ENCODE results near the gene PJVK. TPM values are rescaled to one million over a fixed set of nuclear protein-coding genes. Genes with fewer than 3 reads are reported as not detected.

PJVK gene, protein sequence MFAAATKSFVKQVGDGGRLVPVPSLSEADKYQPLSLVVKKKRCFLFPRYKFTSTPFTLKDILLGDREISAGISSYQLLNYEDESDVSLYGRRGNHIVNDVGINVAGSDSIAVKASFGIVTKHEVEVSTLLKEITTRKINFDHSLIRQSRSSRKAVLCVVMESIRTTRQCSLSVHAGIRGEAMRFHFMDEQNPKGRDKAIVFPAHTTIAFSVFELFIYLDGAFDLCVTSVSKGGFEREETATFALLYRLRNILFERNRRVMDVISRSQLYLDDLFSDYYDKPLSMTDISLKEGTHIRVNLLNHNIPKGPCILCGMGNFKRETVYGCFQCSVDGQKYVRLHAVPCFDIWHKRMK
- 7.4 and 10.4 TPM in 2 replicates for total RNA-seq (2022)
- Bru-seq, nascent RNA, result percentile 68 among the genes with signal in this experiment
- BruChase-seq, experiment 1, labeled RNA remaining after a 6-hour chase, result percentile 80 among the genes with signal in this experiment
- BruChase-seq, experiment 2, labeled RNA remaining after a 2-hour chase, result percentile 76 among the genes with signal in this experiment
- long read RNA-seq, partial matches to known transcripts, result 0 of 9 reads
- long read RNA-seq, other reads (novel, unspliced or antisense), result 7 of 9 reads

DNA sequence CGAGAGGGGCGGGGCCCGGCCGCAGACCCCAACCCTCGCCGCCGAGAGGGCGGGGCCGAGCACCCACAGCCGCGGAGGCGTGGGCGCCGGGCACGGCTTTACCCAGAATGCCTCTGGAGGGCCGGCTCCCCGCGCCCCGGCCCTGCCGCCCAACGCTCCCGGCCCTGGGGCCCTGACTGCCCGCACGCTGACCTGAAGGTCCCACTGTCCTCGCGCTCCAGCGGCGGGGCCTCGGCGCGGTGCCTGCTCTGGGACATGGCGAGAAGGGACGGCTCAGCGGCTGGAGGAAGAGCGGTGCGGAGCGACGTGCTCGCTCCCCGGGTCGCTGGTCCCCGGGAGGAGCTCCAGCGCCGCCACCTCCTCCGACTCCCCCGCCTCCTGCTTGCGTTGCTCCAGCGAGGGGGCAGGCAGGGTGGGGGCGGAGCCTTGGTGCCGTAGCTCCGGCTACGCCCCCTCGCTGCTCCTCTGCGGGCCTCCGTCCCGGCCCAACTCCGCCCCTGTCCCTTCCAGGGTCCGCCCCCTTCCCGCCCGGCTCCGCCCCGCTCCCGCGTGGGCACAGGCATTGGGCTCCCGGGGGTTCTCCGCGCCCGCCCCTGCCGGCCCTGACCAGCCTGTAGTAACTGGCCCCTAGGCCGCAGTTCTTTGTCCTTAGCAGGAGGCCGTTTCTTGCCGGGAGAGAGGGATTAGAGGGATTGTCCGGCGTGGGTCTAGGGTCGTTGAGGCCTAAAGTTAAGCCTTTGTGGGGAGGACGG, at the start of gene PJVK, which contains the start of gene PRKRA:
Gene PJVK, plus strand, starts transcription at position 605 of the 752 bp plus-strand sequence. CDS start 2,032 bp downstream, outside the sequence.
Gene PRKRA, minus strand, starts transcription at position 402 of the 752 bp plus-strand sequence. Its CDS starts 145 bp downstream, at position 257.
- CTCF ChIA-PET, result interaction anchor here (1.2 to 3.3 kb wide), 2 partner anchors 32 to 339 kb away, joined by 6 to 23 read pairs; partner anchors contain the start of gene RBM45
- BruUV-seq (replicated peaks), result no TSS peak
- Mint-ChIP-seq H3K36me3 (ENCODE audit: insufficient read depth, unreplicated experiment) (peaks cover 32% of the 10 kb centered on the region), H3K4me1 (ENCODE audit: insufficient read depth, unreplicated experiment) (peaks cover 11% of the 10 kb centered on the region), H3K27ac (ENCODE audit: low read depth, unreplicated experiment) (peak within 1 kb of the TSS; percentile 100), H3K9me3 (ENCODE audit: unreplicated experiment) (no peaks in the 10 kb centered on the region), H3K27me3 (ENCODE audit: insufficient read depth, unreplicated experiment) (no peaks in the 10 kb centered on the region), H3K4me3 (ENCODE audit: unreplicated experiment) (peak within 1 kb of the TSS; percentile 88)
- TF ChIP-seq CTCF (IDR thresholded peaks at IDR 0.05; ENCODE audit: unreplicated experiment), result no peak
- POLR2A ChIA-PET, result interaction anchor here (0.5 to 4.1 kb wide), 29 partner anchors 10 to 1059 kb away, joined by 3 to 76 read pairs (median 5); partner anchors contain the start of genes AGPS, FKBP7, OSBPL6 and PLEKHA3
- peak; percentile 95 for DNase-seq (ENCODE audit: unreplicated experiment)
- intact Hi-C loops (cut with micrococcal nuclease), result loop anchor here (1.0 kb wide), 2 partner anchors 28 to 72 kb away; no protein-coding TSS in a partner anchor

GRCh38 chr2:178401994-178402437, 49.2 kb upstream of the PJVK start:
- Mint-ChIP-seq H3K27me3 (ENCODE audit: insufficient read depth, unreplicated experiment) (no peaks in the 10 kb centered on the region), H3K4me3 (ENCODE audit: unreplicated experiment) (no peak overlapping the region), H3K9me3 (ENCODE audit: unreplicated experiment) (no peaks in the 10 kb centered on the region), H3K36me3 (ENCODE audit: insufficient read depth, unreplicated experiment) (no peaks in the 10 kb centered on the region), H3K27ac (ENCODE audit: low read depth, unreplicated experiment) (no peak overlapping the region), H3K4me1 (ENCODE audit: insufficient read depth, unreplicated experiment) (peaks cover 14% of the 10 kb centered on the region)
- CTCF ChIA-PET, result interaction anchor here (0.6 to 11.0 kb wide), 2 partner anchors 12 to 97 kb away, joined by 3 to 101 read pairs; no protein-coding TSS in a partner anchor
- POLR2A ChIA-PET, result interaction anchor here (0.6 to 4.8 kb wide), 4 partner anchors 12 to 103 kb away, joined by 3 to 31 read pairs (median 4); no protein-coding TSS in a partner anchor
- intact Hi-C loops (cut with micrococcal nuclease), result no loop called here
- TF ChIP-seq CTCF (IDR thresholded peaks at IDR 0.05; ENCODE audit: unreplicated experiment), result no peak
- BruUV-seq (replicated peaks), result no TSS peak
- DNase-seq (ENCODE audit: unreplicated experiment), result no peak

GRCh38 chr2:178403671-178404306, 47.4 kb upstream of the PJVK start:
- intact Hi-C loops (cut with micrococcal nuclease), result no loop called here
- no TSS peak for BruUV-seq (replicated peaks)
- ChIA-PET CTCF (interaction anchor here (1.1 to 11.0 kb wide), 5 partner anchors 9 to 272 kb away, joined by 3 to 101 read pairs (median 6); no protein-coding TSS in a partner anchor), POLR2A (interaction anchor here (0.7 to 4.8 kb wide), 3 partner anchors 10 to 212 kb away, joined by 3 to 31 read pairs (median 4); no protein-coding TSS in a partner anchor)
- Mint-ChIP-seq H3K4me3 (ENCODE audit: unreplicated experiment) (no peak overlapping the region), H3K27me3 (ENCODE audit: insufficient read depth, unreplicated experiment) (no peaks in the 10 kb centered on the region), H3K27ac (ENCODE audit: low read depth, unreplicated experiment) (no peak overlapping the region), H3K4me1 (ENCODE audit: insufficient read depth, unreplicated experiment) (peaks cover 9% of the 10 kb centered on the region), H3K36me3 (ENCODE audit: insufficient read depth, unreplicated experiment) (no peaks in the 10 kb centered on the region), H3K9me3 (ENCODE audit: unreplicated experiment) (no peaks in the 10 kb centered on the region)
- TF ChIP-seq CTCF (IDR thresholded peaks at IDR 0.05; ENCODE audit: unreplicated experiment), result no peak
- DNase-seq (ENCODE audit: unreplicated experiment), result no peak

Data from MCF 10A (cell line).